DMS53 treated with DMSO at 0.1 percent for 48 hours (cell line): Measurements from ENCODE around the gene CLEC11A.

Experiments
- DNase-seq: peaks from one replicate; lab custom pipeline; 2025; ENCODE audit not compliant: unreplicated experiment; lab: John Stamatoyannopoulos, UW

CLEC11A gene

GRCh38 chr19:50723069-50723468 lies at the start of gene CLEC11A:
Gene CLEC11A, plus strand, starts transcription at chr19:50723364. Its CDS starts 162 bp downstream, at chr19:50723526.
- DNase-seq: no peak

- no peak for DNase-seq
Measured at GRCh38 chr19:50676625-50677197, 46.5 kb upstream of the CLEC11A start.

- no peak for DNase-seq
Measured at GRCh38 chr19:50677636-50678035, 45.5 kb upstream of the CLEC11A start.

GRCh38 chr19:50678323-50678722 lies 44.8 kb upstream of the CLEC11A start:
- DNase-seq: no peak

- peak; percentile 5 for DNase-seq
Measured at GRCh38 chr19:50679177-50680125, 43.7 kb upstream of the CLEC11A start.

GRCh38 chr19:50686310-50687032 lies 36.7 kb upstream of the CLEC11A start:
- no peak for DNase-seq

GRCh38 chr19:50688766-50689165 lies 34.4 kb upstream of the CLEC11A start:
- no peak for DNase-seq

GRCh38 chr19:50690439-50690838 lies 32.7 kb upstream of the CLEC11A start:
- DNase-seq: no peak

GRCh38 chr19:50693064-50693975 lies 29.8 kb upstream of the CLEC11A start:
- no peak for DNase-seq

GRCh38 chr19:50694815-50695145 lies 28.4 kb upstream of the CLEC11A start:
- DNase-seq: no peak

GRCh38 chr19:50695251-50696093 lies 27.7 kb upstream of the CLEC11A start:
- no peak for DNase-seq

GRCh38 chr19:50696094-50696483 lies 27.1 kb upstream of the CLEC11A start:
- no peak for DNase-seq

- no peak for DNase-seq
Measured at GRCh38 chr19:50697414-50698124, 25.6 kb upstream of the CLEC11A start.

- DNase-seq: no peak
Measured at GRCh38 chr19:50701367-50701985, 21.7 kb upstream of the CLEC11A start.

GRCh38 chr19:50702158-50702870 lies 20.9 kb upstream of the CLEC11A start:
- DNase-seq: no peak

- DNase-seq: no peak
Measured at GRCh38 chr19:50702871-50703829, 20.0 kb upstream of the CLEC11A start.
